GM12878 (cell line): ENCODE results near the gene FFAR1. TPM values are rescaled to one million over a fixed set of nuclear protein-coding genes. Genes with fewer than 3 reads are reported as not detected.

Experiments used
- DPF2 ChIP-seq: fragments of 450-650 bp; IDR thresholded peaks from 2 replicates; pipeline ENCODE4 v1.6.1; 2017; ENCODE audit warnings: mild to moderate bottlenecking
- E4F1 ChIP-seq: fragments of 450-650 bp; IDR thresholded peaks from 2 replicates; pipeline ENCODE4 v1.6.1; 2018; ENCODE audit warnings: borderline replicate concordance, mild to moderate bottlenecking; ENCODE audit not compliant: partially characterized antibody
- EED ChIP-seq: sonication (generic); IDR thresholded peaks from 2 replicates; pipeline ENCODE4 v1.6.1; 2016; ENCODE audit warnings: antibody characterized with exemption, low read depth
- ETV6 ChIP-seq, 2 experiments: fragments of 450-650 bp in 1 of 2; IDR thresholded peaks in 1 of 2; conservative IDR thresholded peaks in 1 of 2; 2 replicates each; pipeline ENCODE4 v1.6.1; 2014; ENCODE audit warnings: antibody characterized with exemption in 1 of 2, borderline replicate concordance in 1 of 2, low read depth in 1 of 2, mild to moderate bottlenecking in 1 of 2, moderate library complexity in 1 of 2
- HSF1 ChIP-seq: fragments of 150-350 bp; IDR thresholded peaks from 2 replicates; pipeline ENCODE4 v1.6.1; 2014; ENCODE audit warnings: mild to moderate bottlenecking, low read depth, low read length
- STAT3 ChIP-seq: IDR thresholded peaks from 2 replicates; pipeline ENCODE4 v1.6.1; 2011; ENCODE audit warnings: low read depth, low read length, improper control_type of control experiment
- USF2 ChIP-seq: IDR thresholded peaks from 2 replicates; pipeline ENCODE4 v1.6.1; 2011; ENCODE audit warnings: low read depth, low read length, improper control_type of control experiment, borderline replicate concordance
- ZBTB40 ChIP-seq: fragments of 450-650 bp; IDR thresholded peaks from 2 replicates; pipeline ENCODE4 v1.6.1; 2016; ENCODE audit warnings: mild to moderate bottlenecking, moderate library complexity, borderline replicate concordance
- polyA plus RNA-seq, 11 experiments: library from polyadenylated mRNA; depleted of rRNA in 4 of 11; unstranded in 6 of 11; stranded (reverse) in 5 of 11; fragments of >200 nt; fragmentation: Nextera tagmentation in 4 of 11; fragmentation: Illumina TruSeq in 1 of 11; extraction: Ambion mirVana in 4 of 11; extraction: Trizol in 1 of 11; gene quantifications; 1 replicate in 1 of 11; 2 replicates in 10 of 11; pipeline versions ENCODE4 v1.2.1 to v1.2.3, GENCODE V29; 2011 to 2016; ENCODE audit warnings: inconsistent platforms in 2 of 11, missing spikeins in 2 of 11, low read depth in 1 of 11
- total RNA-seq, 4 experiments: library from RNA; depleted of rRNA in 3 of 4; stranded (reverse); fragments of >200 nt in 3 of 4; fragmentation: Illumina TruSeq in 1 of 4; extraction: Trizol in 1 of 4; gene quantifications; 2 replicates each; pipeline versions ENCODE4 v1.2.1 to v1.2.3, GENCODE V29; 2013 to 2021

The FFAR1 gene
- total and polyA plus RNA-seq, 10 of the 15 experiments (the other 5 are each of a cell fraction or from before 2014, with no cell fraction given) = 0.05 to 0.62 (median 0.14) TPM; not detected in 2

- no peak for TF ChIP-seq ZBTB40
- no peak for TF ChIP-seq E4F1
- no peak for TF ChIP-seq EED
- no peak for TF ChIP-seq DPF2
- TF ChIP-seq ETV6 (conservative IDR thresholded peaks at IDR 0.05 in 1 of 2, IDR thresholded peaks at IDR 0.05 in 1 of 2; ENCODE audit: borderline replicate concordance in 1 of 2, low read depth in 1 of 2) = no peak
- no peak for TF ChIP-seq STAT3
- TF ChIP-seq HSF1 = no peak
- no peak for TF ChIP-seq USF2
Measured at GRCh38 chr19:35373492-35373891, 25.8 kb downstream of the FFAR1 start (continued).
